ENCODE measurements around the gene FASN.

The FASN gene

DNA sequence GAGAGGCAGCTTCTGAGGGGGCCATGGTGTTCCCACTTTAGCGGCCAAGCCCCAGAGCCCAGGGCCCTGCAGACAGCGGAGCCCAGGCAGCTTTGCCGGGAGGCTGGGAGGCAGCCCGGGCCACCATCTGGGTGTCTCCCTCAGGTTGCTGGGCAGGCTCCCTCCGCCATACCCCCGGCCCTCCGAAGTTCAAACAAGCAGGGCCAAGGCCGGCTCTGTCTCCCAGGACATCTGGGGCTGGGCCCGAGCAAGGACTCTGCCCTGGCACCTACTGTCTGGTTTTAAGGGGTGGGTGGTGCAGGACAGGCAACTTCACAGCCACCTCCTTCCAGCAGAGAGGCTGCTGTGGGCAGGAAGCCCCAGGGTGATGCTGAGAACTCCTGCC is 35.1 kb downstream of the FASN start:
- DNase-seq (ENCODE audit: extremely low read depth, low read depth): no peak
- TF ChIP-seq, protein P1, sequence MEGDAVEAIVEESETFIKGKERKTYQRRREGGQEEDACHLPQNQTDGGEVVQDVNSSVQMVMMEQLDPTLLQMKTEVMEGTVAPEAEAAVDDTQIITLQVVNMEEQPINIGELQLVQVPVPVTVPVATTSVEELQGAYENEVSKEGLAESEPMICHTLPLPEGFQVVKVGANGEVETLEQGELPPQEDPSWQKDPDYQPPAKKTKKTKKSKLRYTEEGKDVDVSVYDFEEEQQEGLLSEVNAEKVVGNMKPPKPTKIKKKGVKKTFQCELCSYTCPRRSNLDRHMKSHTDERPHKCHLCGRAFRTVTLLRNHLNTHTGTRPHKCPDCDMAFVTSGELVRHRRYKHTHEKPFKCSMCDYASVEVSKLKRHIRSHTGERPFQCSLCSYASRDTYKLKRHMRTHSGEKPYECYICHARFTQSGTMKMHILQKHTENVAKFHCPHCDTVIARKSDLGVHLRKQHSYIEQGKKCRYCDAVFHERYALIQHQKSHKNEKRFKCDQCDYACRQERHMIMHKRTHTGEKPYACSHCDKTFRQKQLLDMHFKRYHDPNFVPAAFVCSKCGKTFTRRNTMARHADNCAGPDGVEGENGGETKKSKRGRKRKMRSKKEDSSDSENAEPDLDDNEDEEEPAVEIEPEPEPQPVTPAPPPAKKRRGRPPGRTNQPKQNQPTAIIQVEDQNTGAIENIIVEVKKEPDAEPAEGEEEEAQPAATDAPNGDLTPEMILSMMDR (IDR thresholded peaks at IDR 0.05; ENCODE audit: low read depth, low read length): no peak

DNA sequence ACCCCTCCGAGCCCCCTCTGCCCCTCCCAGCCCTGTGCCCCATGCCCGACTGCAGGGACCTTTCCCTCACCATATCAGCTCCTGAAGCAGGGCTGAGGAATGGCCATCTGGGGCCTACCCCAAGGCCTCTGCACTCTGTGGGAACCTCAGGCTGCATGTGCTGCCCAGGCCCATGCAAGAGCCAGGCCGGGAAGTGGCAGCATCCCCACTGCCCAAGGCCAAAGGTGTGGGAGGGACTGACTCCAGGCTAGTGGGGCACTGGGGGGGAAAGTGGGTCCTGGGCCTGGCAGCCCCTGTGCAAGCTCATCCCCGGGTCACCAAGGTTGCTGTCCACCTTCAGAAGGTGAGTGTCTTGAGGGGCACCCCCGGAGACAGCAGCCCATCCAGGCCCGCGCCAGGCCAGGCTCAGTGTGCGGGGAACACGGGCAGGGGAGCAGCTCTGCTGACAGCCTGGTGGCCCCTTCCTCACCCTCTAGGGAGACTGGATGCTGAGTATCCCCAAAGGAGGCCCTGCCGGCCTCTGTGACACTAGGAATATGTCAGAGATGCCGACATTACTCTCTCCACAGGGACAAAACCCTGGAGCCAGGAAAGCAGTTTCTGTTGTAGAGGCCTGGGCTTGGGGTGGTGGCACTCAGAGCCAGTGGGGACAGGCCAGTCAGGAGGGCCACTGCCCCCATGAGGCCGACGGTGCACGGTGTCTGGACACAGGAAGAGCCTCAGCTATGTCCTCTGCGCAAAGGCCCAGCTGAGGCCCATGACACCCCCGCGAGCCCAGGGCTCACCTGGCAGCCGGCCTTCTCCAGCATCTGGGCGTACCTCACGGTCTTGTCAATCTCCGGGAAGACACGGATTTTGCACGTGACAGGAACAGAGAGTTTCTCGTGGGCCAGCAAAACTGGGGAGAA is 35.7 kb downstream of the FASN start:
- TF ChIP-seq, protein P1 (IDR thresholded peaks at IDR 0.05; ENCODE audit: low read depth, low read length): no peak
- DNase-seq (ENCODE audit: extremely low read depth, low read depth): no peak

DNA sequence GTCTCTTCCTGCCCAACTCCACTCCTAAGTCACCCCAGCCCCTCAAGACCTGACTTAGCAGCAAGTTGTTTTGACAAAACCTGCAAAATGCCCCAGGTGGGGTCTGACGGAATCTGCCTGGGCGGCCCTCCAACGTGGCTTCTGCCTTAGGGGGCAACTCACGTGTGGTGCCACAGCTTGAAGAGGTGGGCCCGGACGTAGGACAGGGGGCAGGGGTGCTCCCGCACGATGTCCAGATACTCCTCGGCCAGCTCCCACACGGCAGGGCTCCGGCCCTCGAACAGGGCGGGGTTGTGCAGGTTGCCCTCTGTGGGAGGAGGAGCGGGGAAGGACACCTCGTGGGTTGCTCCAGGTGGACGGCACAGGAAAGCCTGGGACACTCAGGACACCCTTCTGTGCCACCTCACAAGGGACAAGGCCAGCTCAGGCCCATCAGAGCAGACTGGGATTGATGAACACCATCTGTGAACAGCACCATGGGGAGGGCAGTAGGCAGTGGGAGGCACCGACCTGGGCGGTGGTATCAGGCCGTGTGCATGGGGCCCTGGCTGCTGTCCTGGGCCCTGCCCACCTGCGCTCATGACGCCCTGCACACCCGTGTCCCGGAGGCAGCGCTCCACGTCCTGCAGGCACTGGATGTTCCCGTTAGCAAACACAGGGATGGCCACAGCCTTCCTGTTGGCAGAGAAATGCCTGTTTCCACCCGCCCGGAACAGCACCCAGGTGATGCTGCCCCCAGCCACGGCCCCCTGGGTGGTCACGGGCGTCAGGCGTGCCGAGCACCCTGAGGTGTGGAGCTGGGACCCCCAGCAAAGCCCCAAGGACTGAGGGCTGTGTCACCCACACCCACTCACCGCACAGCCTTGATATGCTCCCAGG is 36.8 kb downstream of the FASN start:
- TF ChIP-seq, protein P1 (IDR thresholded peaks at IDR 0.05; ENCODE audit: low read depth, low read length): no peak
- DNase-seq (ENCODE audit: extremely low read depth, low read depth): no peak

DNA sequence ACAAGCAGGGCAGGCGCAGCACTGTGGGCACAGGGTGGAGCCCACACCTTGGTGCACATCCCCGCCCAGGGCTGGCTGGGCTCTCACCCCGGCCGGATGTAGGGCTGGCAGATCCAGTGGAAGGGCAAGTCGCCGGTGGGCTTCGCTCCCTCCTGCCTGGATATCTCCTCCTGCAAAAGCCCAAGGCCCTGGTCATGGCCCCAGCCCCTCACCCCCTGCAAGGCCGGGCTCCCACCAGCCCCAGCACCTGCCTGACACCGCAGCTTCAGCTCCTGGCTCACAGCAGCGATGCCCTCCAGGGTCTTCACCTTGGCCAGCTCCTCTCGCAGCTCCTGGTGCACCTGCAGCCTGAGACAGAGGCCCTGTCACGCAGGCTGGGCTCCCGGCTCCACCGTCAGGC is 37.4 kb downstream of the FASN start:
- no peak for DNase-seq (ENCODE audit: extremely low read depth, low read depth)
- TF ChIP-seq, protein P1 (IDR thresholded peaks at IDR 0.05; ENCODE audit: low read depth, low read length): no peak

DNA sequence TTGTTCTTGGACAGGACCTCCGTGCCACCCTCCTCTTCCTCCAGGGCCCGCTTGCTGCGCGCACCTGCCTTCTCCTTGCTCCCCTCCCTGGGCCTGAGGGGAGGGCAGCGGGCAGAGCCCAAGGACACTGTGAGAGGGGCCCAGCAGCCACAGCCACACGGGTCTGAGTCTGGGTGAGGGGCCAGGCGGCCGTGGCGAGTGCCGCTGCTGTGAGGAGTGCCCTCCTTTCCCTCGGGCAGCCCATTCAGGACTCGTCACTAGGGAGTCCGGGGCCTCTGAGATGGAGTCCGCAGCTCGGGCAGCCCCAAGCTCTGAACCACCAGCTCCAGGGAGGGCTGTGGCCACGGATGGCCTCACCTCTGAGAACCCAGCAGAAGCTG is 38.0 kb downstream of the FASN start:
- TF ChIP-seq, protein P1 (IDR thresholded peaks at IDR 0.05; ENCODE audit: low read depth, low read length): no peak
- DNase-seq (ENCODE audit: extremely low read depth, low read depth): no peak

DNA sequence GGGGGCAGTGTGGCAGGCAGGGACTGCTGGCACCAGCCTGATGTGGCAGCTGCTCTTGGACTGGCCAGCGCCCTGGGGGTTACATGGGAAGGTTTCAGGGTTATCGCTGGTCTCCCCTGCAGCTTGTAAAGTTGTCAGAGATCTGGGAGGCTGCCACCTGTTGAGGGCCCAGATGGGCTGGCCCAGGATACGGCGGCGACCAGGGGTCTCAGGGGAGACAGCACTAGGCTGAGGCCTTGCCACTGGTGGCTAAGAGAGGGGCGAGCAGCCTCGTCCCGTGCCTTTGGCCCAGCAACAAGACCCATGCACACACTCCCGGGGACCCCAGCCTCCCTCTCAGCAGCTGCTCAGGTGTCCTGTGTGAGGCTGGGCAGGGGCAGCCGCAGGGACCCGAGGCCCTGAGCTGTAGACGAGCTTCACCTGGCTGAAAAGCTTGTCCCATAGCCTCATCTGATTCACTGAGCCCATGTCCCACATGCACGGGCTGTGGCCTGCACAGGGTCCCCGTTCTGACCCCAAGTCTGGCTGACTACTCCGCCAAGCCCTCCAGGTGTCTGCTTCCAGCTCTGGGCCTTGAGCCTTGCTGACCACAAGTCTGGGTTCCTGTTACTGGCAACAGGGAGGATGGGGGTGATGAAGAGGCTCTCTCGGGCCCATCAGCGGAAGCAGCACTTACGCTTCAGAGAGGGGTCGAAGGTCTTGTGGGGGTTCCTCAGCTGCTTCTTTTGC is 38.6 kb downstream of the FASN start:
- TF ChIP-seq, protein P1 (IDR thresholded peaks at IDR 0.05; ENCODE audit: low read depth, low read length): no peak
- no peak for DNase-seq (ENCODE audit: extremely low read depth, low read depth)
